ENCODE data around the gene ABCF3. TPM values are rescaled to one million over a fixed set of nuclear protein-coding genes. Genes with fewer than 3 reads are reported as not detected.

Gene ABCF3
- total RNA-seq, 3 donors from 2014 or later (not counting 1 experiment from before 2014, with no cell fraction given): 128 to 168 (median 157) TPM

DNA sequence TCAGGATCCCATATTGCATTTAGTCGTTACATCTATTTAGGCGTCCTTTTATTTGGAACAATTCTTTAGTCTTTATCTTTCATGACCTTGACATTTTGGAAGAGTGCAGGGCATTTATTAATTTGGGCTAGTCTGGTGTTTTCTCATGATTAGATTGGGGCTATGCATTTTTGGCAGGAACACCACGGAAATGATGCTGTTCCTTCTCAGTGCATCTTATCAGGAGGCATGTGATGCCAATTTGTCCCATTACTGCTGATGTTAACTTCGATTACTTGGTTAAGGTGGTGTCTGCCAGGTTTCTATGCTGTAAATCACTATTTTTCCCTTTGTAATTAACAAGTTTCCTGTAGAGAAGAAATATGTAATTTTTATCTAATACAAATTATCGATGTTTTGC, 25.3 kb downstream of the ABCF3 start:
- no peaks in the 10 kb centered on the region for H3K9me3 Mint-ChIP-seq
- DNase-seq (no peak), ATAC-seq (no peak)
- Histone ChIP-seq H3K4me3 (ENCODE audit: low read length) (no peak overlapping the region), H3K27me3 (ENCODE audit: control insufficient read depth, insufficient read depth, low read length) (no peaks in the 10 kb centered on the region), H3K4me1 (ENCODE audit: control insufficient read depth, insufficient read depth, low read length) (no peaks in the 10 kb centered on the region), H3K36me3 (ENCODE audit: control insufficient read depth, insufficient read depth, low read length) (no peaks in the 10 kb centered on the region), H3K27ac (ENCODE audit: low read length) (no peak overlapping the region), H3K9me3 (ENCODE audit: control insufficient read depth, insufficient read depth, low read length) (no peaks in the 10 kb centered on the region)
- H3K36me3 Mint-ChIP-seq: no peaks in the 10 kb centered on the region
- no peak overlapping the region for H3K27ac Mint-ChIP-seq
- peaks cover 12 to 17% of the 10 kb centered on the region in 2 donors for H3K27me3 Mint-ChIP-seq (ENCODE audit: low read depth in 2 of 2)
- TF ChIP-seq, protein P1, sequence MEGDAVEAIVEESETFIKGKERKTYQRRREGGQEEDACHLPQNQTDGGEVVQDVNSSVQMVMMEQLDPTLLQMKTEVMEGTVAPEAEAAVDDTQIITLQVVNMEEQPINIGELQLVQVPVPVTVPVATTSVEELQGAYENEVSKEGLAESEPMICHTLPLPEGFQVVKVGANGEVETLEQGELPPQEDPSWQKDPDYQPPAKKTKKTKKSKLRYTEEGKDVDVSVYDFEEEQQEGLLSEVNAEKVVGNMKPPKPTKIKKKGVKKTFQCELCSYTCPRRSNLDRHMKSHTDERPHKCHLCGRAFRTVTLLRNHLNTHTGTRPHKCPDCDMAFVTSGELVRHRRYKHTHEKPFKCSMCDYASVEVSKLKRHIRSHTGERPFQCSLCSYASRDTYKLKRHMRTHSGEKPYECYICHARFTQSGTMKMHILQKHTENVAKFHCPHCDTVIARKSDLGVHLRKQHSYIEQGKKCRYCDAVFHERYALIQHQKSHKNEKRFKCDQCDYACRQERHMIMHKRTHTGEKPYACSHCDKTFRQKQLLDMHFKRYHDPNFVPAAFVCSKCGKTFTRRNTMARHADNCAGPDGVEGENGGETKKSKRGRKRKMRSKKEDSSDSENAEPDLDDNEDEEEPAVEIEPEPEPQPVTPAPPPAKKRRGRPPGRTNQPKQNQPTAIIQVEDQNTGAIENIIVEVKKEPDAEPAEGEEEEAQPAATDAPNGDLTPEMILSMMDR (IDR thresholded peaks at IDR 0.05): no peak
- H3K4me3 Mint-ChIP-seq: no peak overlapping the region
- WGBS (ENCODE audit: insufficient coverage): 88% methylated on average over 4 of the region's 5 CpGs
- intact Hi-C loops (cut with micrococcal nuclease): no loop called here
- no peaks in the 10 kb centered on the region for H3K4me1 Mint-ChIP-seq

DNA sequence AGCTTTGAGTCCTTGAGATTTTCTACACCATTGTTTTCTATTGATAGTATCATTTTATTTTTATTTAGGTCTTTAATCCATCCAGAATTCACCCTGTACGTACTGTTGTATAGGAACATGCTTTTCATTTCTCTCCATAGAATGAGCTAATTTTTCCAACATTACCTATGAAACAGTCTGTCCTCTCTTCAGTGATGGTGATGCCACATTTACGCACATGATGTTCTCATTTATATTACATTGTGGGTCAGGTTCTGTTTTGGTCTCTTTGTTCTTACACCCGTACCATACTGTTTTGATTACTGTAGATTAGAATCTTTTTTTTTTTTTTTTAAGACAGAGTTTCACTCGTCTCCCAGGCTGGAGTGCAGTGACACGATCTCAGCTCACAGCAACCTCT, 25.7 kb downstream of the ABCF3 start:
- Histone ChIP-seq H3K4me3 (ENCODE audit: low read length) (no peak overlapping the region), H3K27me3 (ENCODE audit: control insufficient read depth, insufficient read depth, low read length) (no peaks in the 10 kb centered on the region), H3K27ac (ENCODE audit: low read length) (no peak overlapping the region), H3K36me3 (ENCODE audit: control insufficient read depth, insufficient read depth, low read length) (no peaks in the 10 kb centered on the region), H3K4me1 (ENCODE audit: control insufficient read depth, insufficient read depth, low read length) (no peaks in the 10 kb centered on the region), H3K9me3 (ENCODE audit: control insufficient read depth, insufficient read depth, low read length) (no peaks in the 10 kb centered on the region)
- no peaks in the 10 kb centered on the region for H3K4me1 Mint-ChIP-seq
- 91% methylated on average over 5 of the region's 5 CpGs for WGBS (ENCODE audit: insufficient coverage)
- peaks cover 7 to 12% of the 10 kb centered on the region in 2 donors for H3K27me3 Mint-ChIP-seq (ENCODE audit: low read depth in 2 of 2)
- DNase-seq (no peak), ATAC-seq (no peak)
- intact Hi-C loops (cut with micrococcal nuclease): no loop called here
- no peak overlapping the region for H3K27ac Mint-ChIP-seq
- no peaks in the 10 kb centered on the region for H3K9me3 Mint-ChIP-seq
- H3K36me3 Mint-ChIP-seq: no peaks in the 10 kb centered on the region
- no peak overlapping the region for H3K4me3 Mint-ChIP-seq
- TF ChIP-seq, protein P1 (IDR thresholded peaks at IDR 0.05): no peak

DNA sequence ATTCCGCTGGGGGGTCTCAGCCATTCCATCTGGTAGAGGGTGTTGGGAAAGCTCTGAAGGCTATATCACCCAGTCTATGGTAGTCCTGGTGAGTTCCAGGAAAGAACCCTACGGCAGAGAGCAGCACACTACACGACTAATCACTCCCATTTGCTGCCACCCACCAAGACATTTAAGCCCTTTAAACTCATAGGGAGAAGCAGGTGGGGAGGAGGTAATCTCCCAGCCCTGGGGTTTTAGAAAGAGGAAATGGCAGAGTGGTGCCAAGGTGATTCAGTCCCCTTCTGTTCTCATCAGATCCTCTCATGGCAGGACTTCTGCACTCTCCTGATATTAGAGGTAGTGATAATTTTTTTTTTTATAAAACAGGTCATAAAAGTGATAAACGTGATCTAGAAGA, 32.8 kb downstream of the ABCF3 start:
- no peaks in the 10 kb centered on the region for H3K27me3 ChIP-seq (ENCODE audit: control insufficient read depth, insufficient read depth, low read length)
- H3K9me3 Mint-ChIP-seq: no peaks in the 10 kb centered on the region
- ATAC-seq (no peak), DNase-seq (no peak)
- TF ChIP-seq, protein P1 (IDR thresholded peaks at IDR 0.05): no peak
- no peak overlapping the region for H3K27ac ChIP-seq (ENCODE audit: low read length)
- 93% methylated on average over 1 of the region's 4 CpGs for WGBS (ENCODE audit: insufficient coverage)
- H3K27me3 Mint-ChIP-seq (ENCODE audit: low read depth in 2 of 2): peaks cover 7 to 15% of the 10 kb centered on the region in 2 donors
- H3K4me1 ChIP-seq (ENCODE audit: control insufficient read depth, insufficient read depth, low read length): no peaks in the 10 kb centered on the region
- no peaks in the 10 kb centered on the region for H3K4me1 Mint-ChIP-seq
- no peaks in the 10 kb centered on the region for H3K36me3 Mint-ChIP-seq
- intact Hi-C loops (cut with micrococcal nuclease): no loop called here
- H3K9me3 ChIP-seq (ENCODE audit: control insufficient read depth, insufficient read depth, low read length): no peaks in the 10 kb centered on the region
- no peak overlapping the region for H3K27ac Mint-ChIP-seq
- no peak overlapping the region for H3K4me3 ChIP-seq (ENCODE audit: low read length)
- H3K36me3 ChIP-seq (ENCODE audit: control insufficient read depth, insufficient read depth, low read length): no peaks in the 10 kb centered on the region
- H3K4me3 Mint-ChIP-seq: no peak overlapping the region

- Mint-ChIP-seq H3K27ac (no peak overlapping the region), H3K27me3 (ENCODE audit: low read depth in 2 of 2) (peaks cover 18 to 27% of the 10 kb centered on the region in 2 donors), H3K9me3 (no peaks in the 10 kb centered on the region), H3K4me1 (no peaks in the 10 kb centered on the region), H3K36me3 (no peaks in the 10 kb centered on the region), H3K4me3 (no peak overlapping the region)
- intact Hi-C loops (cut with micrococcal nuclease): no loop called here
- Histone ChIP-seq H3K27me3 (ENCODE audit: control insufficient read depth, insufficient read depth, low read length) (no peaks in the 10 kb centered on the region), H3K9me3 (ENCODE audit: control insufficient read depth, insufficient read depth, low read length) (no peaks in the 10 kb centered on the region), H3K4me3 (ENCODE audit: low read length) (no peak overlapping the region), H3K36me3 (ENCODE audit: control insufficient read depth, insufficient read depth, low read length) (no peaks in the 10 kb centered on the region), H3K27ac (ENCODE audit: low read length) (no peak overlapping the region), H3K4me1 (ENCODE audit: control insufficient read depth, insufficient read depth, low read length) (no peaks in the 10 kb centered on the region)
- WGBS (ENCODE audit: insufficient coverage): 78% methylated on average over 1 of the region's 3 CpGs
- DNase-seq: no peak
- TF ChIP-seq, protein P1 (IDR thresholded peaks at IDR 0.05): no peak
- no peak for ATAC-seq
Measured at GRCh38 chr3:184222521-184222920, 36.5 kb downstream of the ABCF3 start.
